Mesendoderm (in vitro differentiated cells): Measurements from ENCODE around the gene CACNA1C.

ENCODE experiments used
- DNase-seq: peaks from one replicate; pipeline ENCODE4 v3.0.0; 2013
- H2AK5ac ChIP-seq: 2 replicates; pipeline ENCODE4 v1.6.1; 2013; ENCODE audit warnings: low read length, inconsistent platforms
- H2BK120ac ChIP-seq: 2 replicates; pipeline ENCODE4 v1.6.1; 2013; ENCODE audit warnings: low read depth, mild to moderate bottlenecking, low read length, moderate library complexity, mixed read lengths
- H2BK15ac ChIP-seq: replicated peaks from 2 replicates; pipeline ENCODE4 v1.6.1; 2013; ENCODE audit warnings: low read depth, mild to moderate bottlenecking, moderate library complexity
- H2BK5ac ChIP-seq: 2 replicates; pipeline ENCODE4 v1.6.1; 2013; ENCODE audit warnings: low read length, inconsistent platforms
- H3K18ac ChIP-seq: 2 replicates; pipeline ENCODE4 v1.6.1; 2013; ENCODE audit warnings: mild to moderate bottlenecking, low read length, mixed read lengths
- H3K23ac ChIP-seq: one replicate; pipeline ENCODE4 v1.6.1; 2013; ENCODE audit warnings: low read length
- H3K27ac ChIP-seq: 2 replicates; pipeline ENCODE4 v1.5.1; 2013; ENCODE audit warnings: low read depth, mild to moderate bottlenecking, inconsistent platforms, low read length, moderate library complexity
- H3K27me3 ChIP-seq: 2 replicates; pipeline ENCODE4 v1.6.1; 2013; ENCODE audit warnings: low read length, control low read depth, mild to moderate bottlenecking, inconsistent platforms; ENCODE audit not compliant: insufficient read depth, poor library complexity
- H3K36me3 ChIP-seq: 2 replicates; pipeline ENCODE4 v1.6.1; 2013; ENCODE audit warnings: low read length, inconsistent platforms; ENCODE audit not compliant: control insufficient read depth, insufficient read depth
- H3K4ac ChIP-seq: one replicate; pipeline ENCODE4 v1.6.1; 2013; ENCODE audit warnings: low read depth, mild to moderate bottlenecking, low read length, moderate library complexity
- H3K4me1 ChIP-seq: 2 replicates; pipeline ENCODE4 v1.6.1; 2013; ENCODE audit warnings: low read depth, low read length, inconsistent platforms; ENCODE audit not compliant: control insufficient read depth
- H3K4me2 ChIP-seq: 2 replicates; pipeline ENCODE4 v1.6.1; 2013; ENCODE audit warnings: low read length
- H3K4me3 ChIP-seq: 2 replicates; pipeline ENCODE4 v1.5.1; 2013; ENCODE audit warnings: mild to moderate bottlenecking, low read length
- H3K56ac ChIP-seq: one replicate; pipeline ENCODE4 v1.6.1; 2013; ENCODE audit warnings: low read length
- H3K79me1 ChIP-seq: 2 replicates; pipeline ENCODE4 v1.6.1; 2013; ENCODE audit warnings: low read length, inconsistent platforms
- H3K79me2 ChIP-seq: 2 replicates; pipeline ENCODE4 v1.6.1; 2013; ENCODE audit warnings: mild to moderate bottlenecking, low read length; ENCODE audit not compliant: control insufficient read depth, insufficient read depth
- H3K9ac ChIP-seq: 2 replicates; pipeline ENCODE4 v1.6.1; 2013; ENCODE audit warnings: low read length, inconsistent platforms
- H4K5ac ChIP-seq: one replicate; pipeline ENCODE4 v1.6.1; 2013; ENCODE audit warnings: low read length
- H4K8ac ChIP-seq: one replicate; pipeline ENCODE4 v1.6.1; 2013; ENCODE audit warnings: low read depth, mild to moderate bottlenecking, control low read depth, low read length, moderate library complexity
- WGBS: extraction: QIAGEN DNeasy Blood & Tissue Kit; methylation state at CpG from one replicate; pipeline ENCODE4 v1.1.7; 2013; ENCODE audit warnings: low lambda C conversion rate, missing lambda C conversion rate; ENCODE audit not compliant: insufficient coverage; ENCODE audit errors: extremely low coverage; 5-methylcytosine and 5-hydroxymethylcytosine counted together

Gene CACNA1C

GRCh38 chr12:2451025-2451424, 398.2 kb downstream of the CACNA1C start:
- no CpG with 5 or more reads among the region's 4 CpGs for WGBS
- H3K23ac ChIP-seq = no peak overlapping the region

GRCh38 chr12:2451497-2451896, 398.7 kb downstream of the CACNA1C start:
- Histone ChIP-seq H3K56ac (no peak overlapping the region), H3K4me3 (no peak overlapping the region), H3K36me3 (no peaks in the 10 kb centered on the region), H4K5ac (no peak overlapping the region), H3K4me2 (no peak overlapping the region), H2BK120ac (no peak overlapping the region), H3K23ac (no peak overlapping the region), H3K79me2 (no peaks in the 10 kb centered on the region), H3K79me1 (no peaks in the 10 kb centered on the region), H3K4ac (no peak overlapping the region), H3K4me1 (no peaks in the 10 kb centered on the region), H4K8ac (no peak overlapping the region), H2AK5ac (no peak overlapping the region), H2BK15ac (no peak overlapping the region), H2BK5ac (no peak overlapping the region), H3K9ac (no peak overlapping the region), H3K27ac (no peak overlapping the region), H3K18ac (no peak overlapping the region), H3K27me3 (no peaks in the 10 kb centered on the region)
- no peak for DNase-seq
- no CpG with 5 or more reads among the region's 5 CpGs for WGBS

More at GRCh38 chr12:2451025-2451424, 398.2 kb downstream of the CACNA1C start:
- Histone ChIP-seq H3K9ac (no peak overlapping the region), H3K4me3 (no peak overlapping the region), H3K79me1 (no peaks in the 10 kb centered on the region), H3K79me2 (no peaks in the 10 kb centered on the region), H3K4me2 (no peak overlapping the region), H3K27me3 (no peaks in the 10 kb centered on the region), H3K27ac (no peak overlapping the region), H3K18ac (no peak overlapping the region), H3K4ac (no peak overlapping the region), H2AK5ac (no peak overlapping the region), H4K5ac (no peak overlapping the region), H4K8ac (no peak overlapping the region), H3K56ac (no peak overlapping the region), H2BK5ac (no peak overlapping the region), H2BK15ac (no peak overlapping the region), H3K4me1 (no peaks in the 10 kb centered on the region), H2BK120ac (no peak overlapping the region), H3K36me3 (no peaks in the 10 kb centered on the region)
- DNase-seq = no peak

- H3K4ac ChIP-seq = no peak overlapping the region
- H3K27me3 ChIP-seq = no peaks in the 10 kb centered on the region
- H4K8ac ChIP-seq = no peak overlapping the region
- H3K79me2 ChIP-seq = no peaks in the 10 kb centered on the region
- H3K18ac ChIP-seq = no peak overlapping the region
- H2BK15ac ChIP-seq = no peak overlapping the region
- no peak overlapping the region for H3K23ac ChIP-seq
- no peak for DNase-seq
- H4K5ac ChIP-seq = no peak overlapping the region
- H3K4me2 ChIP-seq = no peak overlapping the region
- no peaks in the 10 kb centered on the region for H3K36me3 ChIP-seq
- H3K9ac ChIP-seq = no peak overlapping the region
- WGBS = no CpG with 5 or more reads among the region's 15 CpGs
- H3K4me1 ChIP-seq = no peaks in the 10 kb centered on the region
- no peak overlapping the region for H2AK5ac ChIP-seq
- no peak overlapping the region for H3K27ac ChIP-seq
- H3K79me1 ChIP-seq = no peaks in the 10 kb centered on the region
- no peak overlapping the region for H2BK120ac ChIP-seq
- H2BK5ac ChIP-seq = no peak overlapping the region
- H3K56ac ChIP-seq = no peak overlapping the region
- no peak overlapping the region for H3K4me3 ChIP-seq
Observed at GRCh38 chr12:2453076-2453760, 400.4 kb downstream of the CACNA1C start.

- Histone ChIP-seq H3K4me1 (no peaks in the 10 kb centered on the region), H3K36me3 (no peaks in the 10 kb centered on the region), H3K79me1 (no peaks in the 10 kb centered on the region), H4K8ac (no peak overlapping the region), H3K4me2 (no peak overlapping the region), H3K18ac (no peak overlapping the region), H2AK5ac (no peak overlapping the region), H3K79me2 (no peaks in the 10 kb centered on the region), H3K56ac (no peak overlapping the region), H4K5ac (no peak overlapping the region), H2BK120ac (no peak overlapping the region), H3K9ac (no peak overlapping the region), H3K4ac (no peak overlapping the region), H3K4me3 (no peak overlapping the region), H2BK15ac (no peak overlapping the region), H3K27me3 (no peaks in the 10 kb centered on the region), H2BK5ac (no peak overlapping the region), H3K23ac (no peak overlapping the region), H3K27ac (no peak overlapping the region)
- no peak for DNase-seq
Observed at GRCh38 chr12:2453761-2454090, 400.9 kb downstream of the CACNA1C start.

- Histone ChIP-seq H3K36me3 (no peaks in the 10 kb centered on the region), H4K5ac (no peak overlapping the region), H3K27me3 (no peaks in the 10 kb centered on the region), H3K27ac (no peak overlapping the region), H3K4me3 (no peak overlapping the region), H3K56ac (no peak overlapping the region), H2BK120ac (no peak overlapping the region), H2BK15ac (no peak overlapping the region), H3K9ac (no peak overlapping the region), H4K8ac (no peak overlapping the region), H2BK5ac (no peak overlapping the region), H3K4me2 (no peak overlapping the region), H3K4me1 (no peaks in the 10 kb centered on the region), H3K4ac (no peak overlapping the region), H2AK5ac (no peak overlapping the region), H3K23ac (no peak overlapping the region), H3K79me2 (no peaks in the 10 kb centered on the region), H3K18ac (no peak overlapping the region), H3K79me1 (no peaks in the 10 kb centered on the region)
- DNase-seq = no peak
- WGBS = no CpG with 5 or more reads among the region's 20 CpGs
Observed at GRCh38 chr12:2454601-2455177, 401.9 kb downstream of the CACNA1C start.

GRCh38 chr12:2455410-2455809, 402.6 kb downstream of the CACNA1C start:
- no peaks in the 10 kb centered on the region for H3K27me3 ChIP-seq
- no peak overlapping the region for H2BK5ac ChIP-seq
- no peak overlapping the region for H3K56ac ChIP-seq
- H3K18ac ChIP-seq = no peak overlapping the region
- H3K4ac ChIP-seq = no peak overlapping the region
- no peak overlapping the region for H2AK5ac ChIP-seq
- H2BK15ac ChIP-seq = no peak overlapping the region
- no peaks in the 10 kb centered on the region for H3K36me3 ChIP-seq
- no peak for DNase-seq
- H4K5ac ChIP-seq = no peak overlapping the region
- no peaks in the 10 kb centered on the region for H3K4me1 ChIP-seq
- no peaks in the 10 kb centered on the region for H3K79me2 ChIP-seq
- H3K79me1 ChIP-seq = no peaks in the 10 kb centered on the region
- H2BK120ac ChIP-seq = no peak overlapping the region
- no peak overlapping the region for H3K4me2 ChIP-seq
- H3K23ac ChIP-seq = no peak overlapping the region
- H3K4me3 ChIP-seq = no peak overlapping the region
- no CpG with 5 or more reads among the region's 9 CpGs for WGBS
- H3K27ac ChIP-seq = no peak overlapping the region
- H3K9ac ChIP-seq = no peak overlapping the region
- H4K8ac ChIP-seq = no peak overlapping the region
